Measurements from ENCODE around the gene ENTPD6.

The ENTPD6 gene

GRCh38 chr20:25273541-25274358 is 78.2 kb downstream of the ENTPD6 start:
- no peaks in the 10 kb centered on the region for H3K4me1 Mint-ChIP-seq (ENCODE audit: low read depth)

GRCh38 chr20:25274481-25274880 is 79.0 kb downstream of the ENTPD6 start:
- peaks cover 3% of the 10 kb centered on the region for H3K36me3 Mint-ChIP-seq
- no peak overlapping the region for H3K27ac Mint-ChIP-seq

More at GRCh38 chr20:25273541-25274358, 78.2 kb downstream of the ENTPD6 start:
- Mint-ChIP-seq H3K27ac (no peak overlapping the region), H3K36me3 (peaks cover 4% of the 10 kb centered on the region), H3K27me3 (no peaks in the 10 kb centered on the region), H3K9me3 (ENCODE audit: low read depth) (no peaks in the 10 kb centered on the region), H3K4me3 (no peak overlapping the region)

GRCh38 chr20:25274891-25275812 is 79.6 kb downstream of the ENTPD6 start:
- no peak overlapping the region for H3K4me3 Mint-ChIP-seq
- no peaks in the 10 kb centered on the region for H3K4me1 Mint-ChIP-seq (ENCODE audit: low read depth)
- H3K27me3 Mint-ChIP-seq = no peaks in the 10 kb centered on the region
- H3K27ac Mint-ChIP-seq = no peak overlapping the region
- no peaks in the 10 kb centered on the region for H3K9me3 Mint-ChIP-seq (ENCODE audit: low read depth)
- no peaks in the 10 kb centered on the region for H3K36me3 Mint-ChIP-seq

More at GRCh38 chr20:25274481-25274880, 79.0 kb downstream of the ENTPD6 start:
- Mint-ChIP-seq H3K27me3 (no peaks in the 10 kb centered on the region), H3K4me1 (ENCODE audit: low read depth) (no peaks in the 10 kb centered on the region), H3K4me3 (no peak overlapping the region), H3K9me3 (ENCODE audit: low read depth) (no peaks in the 10 kb centered on the region)

- Mint-ChIP-seq H3K27me3 (no peaks in the 10 kb centered on the region), H3K9me3 (ENCODE audit: low read depth) (no peaks in the 10 kb centered on the region), H3K4me1 (ENCODE audit: low read depth) (no peaks in the 10 kb centered on the region), H3K4me3 (no peak overlapping the region), H3K27ac (no peak overlapping the region), H3K36me3 (no peaks in the 10 kb centered on the region)
These were observed 80.5 kb downstream of the ENTPD6 start for GRCh38 chr20:25275813-25276532.

All from activated naive CD8-positive, alpha-beta T cell (primary cell).